T-helper 2 cell treated with Interferon-gamma antibody and Interleukin-4, amounts not matched to agents 5 μg/mL and 100 μg/mL, for 36 hours (primary cell): Measurements from ENCODE around the gene ART3.

Experiments used
- DNase-seq: peaks from one replicate; pipeline ENCODE4 v3.0.0; 2021; ENCODE audit warnings: low spot score
- H3K27ac Mint-ChIP-seq: one replicate; pipeline ENCODE4 v1.8.0; 2021; ENCODE audit warnings: mild to moderate bottlenecking, mixed read lengths
- H3K27me3 Mint-ChIP-seq: one replicate; pipeline ENCODE4 v1.8.0; 2021; ENCODE audit warnings: low read depth, mixed read lengths
- H3K36me3 Mint-ChIP-seq: one replicate; pipeline ENCODE4 v1.8.0; 2021; ENCODE audit warnings: low read depth, mixed read lengths
- H3K4me1 Mint-ChIP-seq: one replicate; pipeline ENCODE4 v1.8.0; 2021; ENCODE audit warnings: low read depth, mixed read lengths
- H3K4me3 Mint-ChIP-seq: one replicate; pipeline ENCODE4 v1.8.0; 2022; ENCODE audit warnings: mild to moderate bottlenecking, moderate library complexity, mixed read lengths
- H3K9me3 Mint-ChIP-seq: one replicate; pipeline ENCODE4 v1.8.0; 2021; ENCODE audit warnings: mixed read lengths

ART3 gene

GRCh38 chr4:76147454-76148141 lies 73.1 kb downstream of the ART3 start:
- Mint-ChIP-seq H3K27me3 (peaks cover 1% of the 10 kb centered on the region), H3K4me1 (peaks cover 25% of the 10 kb centered on the region), H3K36me3 (peaks cover 14% of the 10 kb centered on the region), H3K9me3 (no peaks in the 10 kb centered on the region), H3K4me3 (peak overlapping the region; percentile 93), H3K27ac (peak overlapping the region; percentile 93)
- DNase-seq: peak; percentile 65

- peak within 1 kb of the TSS; percentile 93 for H3K4me3 Mint-ChIP-seq
- H3K9me3 Mint-ChIP-seq: no peaks in the 10 kb centered on the region
- H3K27me3 Mint-ChIP-seq: peaks cover 4% of the 10 kb centered on the region
- DNase-seq: peak; percentile 96
- peak within 1 kb of the TSS; percentile 93 for H3K27ac Mint-ChIP-seq
- peaks cover 23% of the 10 kb centered on the region for H3K4me1 Mint-ChIP-seq
- H3K36me3 Mint-ChIP-seq: peaks cover 10% of the 10 kb centered on the region
These were observed 73.8 kb downstream of the ART3 start, which contains the start of gene NUP54 for GRCh38 chr4:76148142-76148865. Gene NUP54, minus strand, starts transcription at chr4:76148397. Its CDS starts 23 bp downstream, at chr4:76148374.

- Mint-ChIP-seq H3K9me3 (no peaks in the 10 kb centered on the region), H3K27ac (no peak overlapping the region), H3K4me1 (peaks cover 9% of the 10 kb centered on the region), H3K27me3 (peaks cover 4% of the 10 kb centered on the region), H3K4me3 (no peak overlapping the region), H3K36me3 (peaks cover 4% of the 10 kb centered on the region)
- DNase-seq: no peak
These were observed 78.8 kb downstream of the ART3 start for GRCh38 chr4:76153356-76153755.

GRCh38 chr4:76155979-76156378 lies 81.5 kb downstream of the ART3 start:
- Mint-ChIP-seq H3K4me3 (no peak overlapping the region), H3K27ac (no peak overlapping the region), H3K9me3 (no peaks in the 10 kb centered on the region), H3K4me1 (no peaks in the 10 kb centered on the region), H3K36me3 (no peaks in the 10 kb centered on the region), H3K27me3 (peaks cover 4% of the 10 kb centered on the region)
- no peak for DNase-seq

GRCh38 chr4:76156635-76157034 lies 82.1 kb downstream of the ART3 start:
- no peaks in the 10 kb centered on the region for H3K4me1 Mint-ChIP-seq
- H3K9me3 Mint-ChIP-seq: no peaks in the 10 kb centered on the region
- no peak for DNase-seq
- peaks cover 4% of the 10 kb centered on the region for H3K27me3 Mint-ChIP-seq
- H3K27ac Mint-ChIP-seq: no peak overlapping the region
- no peaks in the 10 kb centered on the region for H3K36me3 Mint-ChIP-seq
- H3K4me3 Mint-ChIP-seq: no peak overlapping the region

- Mint-ChIP-seq H3K27ac (no peak overlapping the region), H3K36me3 (no peaks in the 10 kb centered on the region), H3K27me3 (no peaks in the 10 kb centered on the region), H3K4me1 (no peaks in the 10 kb centered on the region), H3K4me3 (no peak overlapping the region), H3K9me3 (no peaks in the 10 kb centered on the region)
- no peak for DNase-seq
These were observed 85.8 kb downstream of the ART3 start for GRCh38 chr4:76160355-76160754.
